Tibial artery (tissue), 4 donors: ENCODE results near the gene CYP19A1.
"Not testable (repeated sequence)": the region's sequence is repeated elsewhere in the genome, so short reads cannot be mapped to it uniquely, and the experiment has no call there.

ENCODE experiments used
- DNase-seq, 2 donors: peaks; one replicate each; pipeline ENCODE4 v3.0.0-alpha.2; 2019
- H3K27ac ChIP-seq, 2 donors: fragments of 200-600 bp; sonication (generic) in 1 of 2; 1 replicate in 1 of 2; 2 replicates in 1 of 2; pipeline ENCODE4 v1.5.1; 2018 to 2019; ENCODE audit warnings: mild to moderate bottlenecking in 1 of 2
- H3K27me3 ChIP-seq, 2 donors: fragments of 200-600 bp; sonication (generic) in 1 of 2; one replicate each; pipeline versions ENCODE4 v1.5.1 to v1.6.0; 2016 to 2019
- H3K36me3 ChIP-seq, 3 donors: fragments of 200-600 bp; sonication (generic) in 2 of 3; one replicate each; pipeline ENCODE4 v1.5.1; 2016 to 2019; ENCODE audit warnings: mild to moderate bottlenecking in 2 of 3
- H3K4me1 ChIP-seq, 4 donors: fragments of 200-600 bp; sonication (generic) in 2 of 4; 1 replicate in 3 of 4; 2 replicates in 1 of 4; pipeline ENCODE4 v1.5.1; 2016 to 2019
- H3K4me3 ChIP-seq, 2 donors: fragments of 200-600 bp; sonication (generic) in 1 of 2; 1 replicate in 1 of 2; 2 replicates in 1 of 2; pipeline ENCODE4 v1.5.1; 2018 to 2019; ENCODE audit warnings: mild to moderate bottlenecking in 2 of 2
- H3K9me3 ChIP-seq, 3 donors: fragments of 200-600 bp; sonication (generic) in 1 of 3; one replicate each; pipeline ENCODE4 v1.5.1; 2016 to 2019
- intact Hi-C: fragments of 100-400 bp; cut with DNase I; formaldehyde crosslinking; loops from one replicate; pipeline ENCODE4 v1.15.0; 2023; ENCODE audit warnings: low total_unique reads
- TF ChIP-seq, protein P1 (sequence below), 2 experiments: fragments of 200-600 bp in 1 of 2; fragments of 450-650 bp in 1 of 2; IDR thresholded peaks; one replicate each; pipeline ENCODE4 v1.5.1; 2017 to 2019; ENCODE audit warnings: antibody characterized with exemption in 2 of 2, mild to moderate bottlenecking in 1 of 2, moderate library complexity in 1 of 2

Gene CYP19A1

DNA sequence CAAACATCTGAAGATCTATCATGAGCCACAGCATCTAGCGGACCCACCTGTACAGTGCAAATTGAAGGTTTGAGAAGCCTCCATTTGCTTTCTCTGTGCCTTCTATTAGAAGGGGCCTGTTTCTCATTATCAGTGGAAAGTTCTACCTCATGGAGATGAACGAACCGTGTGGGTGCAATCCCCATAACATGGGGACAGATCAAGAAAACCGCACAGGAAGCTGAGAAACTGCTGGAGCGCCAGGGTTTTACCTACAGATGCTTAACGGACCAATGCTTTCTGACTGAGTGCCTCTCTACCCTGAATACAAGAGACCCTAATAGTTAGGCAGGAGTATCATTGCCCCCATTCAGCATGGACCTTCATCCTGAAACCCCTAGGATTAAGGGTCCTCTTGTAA, 53.5 kb downstream of the CYP19A1 start:
- TF ChIP-seq, protein P1, sequence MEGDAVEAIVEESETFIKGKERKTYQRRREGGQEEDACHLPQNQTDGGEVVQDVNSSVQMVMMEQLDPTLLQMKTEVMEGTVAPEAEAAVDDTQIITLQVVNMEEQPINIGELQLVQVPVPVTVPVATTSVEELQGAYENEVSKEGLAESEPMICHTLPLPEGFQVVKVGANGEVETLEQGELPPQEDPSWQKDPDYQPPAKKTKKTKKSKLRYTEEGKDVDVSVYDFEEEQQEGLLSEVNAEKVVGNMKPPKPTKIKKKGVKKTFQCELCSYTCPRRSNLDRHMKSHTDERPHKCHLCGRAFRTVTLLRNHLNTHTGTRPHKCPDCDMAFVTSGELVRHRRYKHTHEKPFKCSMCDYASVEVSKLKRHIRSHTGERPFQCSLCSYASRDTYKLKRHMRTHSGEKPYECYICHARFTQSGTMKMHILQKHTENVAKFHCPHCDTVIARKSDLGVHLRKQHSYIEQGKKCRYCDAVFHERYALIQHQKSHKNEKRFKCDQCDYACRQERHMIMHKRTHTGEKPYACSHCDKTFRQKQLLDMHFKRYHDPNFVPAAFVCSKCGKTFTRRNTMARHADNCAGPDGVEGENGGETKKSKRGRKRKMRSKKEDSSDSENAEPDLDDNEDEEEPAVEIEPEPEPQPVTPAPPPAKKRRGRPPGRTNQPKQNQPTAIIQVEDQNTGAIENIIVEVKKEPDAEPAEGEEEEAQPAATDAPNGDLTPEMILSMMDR (IDR thresholded peaks at IDR 0.05) = no peak
- Histone ChIP-seq H3K27ac (no peak overlapping the region), H3K9me3 (no peaks in the 10 kb centered on the region), H3K27me3 (no peaks in the 10 kb centered on the region), H3K4me3 (no peak overlapping the region), H3K36me3 (no peaks in the 10 kb centered on the region), H3K4me1 (peaks cover 0 to 20% (median 7%) of the 10 kb centered on the region in 4 donors)
- intact Hi-C loops = no loop called here
- DNase-seq = no peak

DNA sequence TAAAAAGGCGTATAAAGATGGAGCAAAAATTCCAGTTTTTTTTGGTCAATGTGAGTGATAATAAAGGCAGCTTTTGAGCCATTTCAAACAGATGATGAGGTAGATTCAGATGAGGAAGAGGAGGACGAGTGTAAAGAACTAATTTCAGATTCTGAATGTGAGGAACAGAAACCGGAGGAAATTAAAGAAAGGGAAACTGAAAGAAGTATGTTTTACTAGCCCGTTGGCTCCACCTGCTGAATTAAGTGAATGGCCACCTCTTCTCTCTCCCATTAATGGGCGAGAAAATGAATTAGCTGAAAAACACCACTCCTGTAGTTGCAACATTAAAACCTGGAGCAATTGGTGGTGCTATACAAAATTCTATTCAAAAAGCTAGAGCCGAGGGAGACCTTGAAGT, 55.4 kb downstream of the CYP19A1 start:
- H3K27me3 ChIP-seq = no peaks in the 10 kb centered on the region
- TF ChIP-seq, protein P1 (IDR thresholded peaks at IDR 0.05) = no peak
- H3K36me3 ChIP-seq = no peaks in the 10 kb centered on the region
- H3K4me1 ChIP-seq = peaks cover 0 to 20% (median 7%) of the 10 kb centered on the region in 4 donors
- H3K4me3 ChIP-seq = no peak overlapping the region
- DNase-seq = no peak
- H3K27ac ChIP-seq = no peak overlapping the region
- intact Hi-C loops = no loop called here
- no peaks in the 10 kb centered on the region for H3K9me3 ChIP-seq

DNA sequence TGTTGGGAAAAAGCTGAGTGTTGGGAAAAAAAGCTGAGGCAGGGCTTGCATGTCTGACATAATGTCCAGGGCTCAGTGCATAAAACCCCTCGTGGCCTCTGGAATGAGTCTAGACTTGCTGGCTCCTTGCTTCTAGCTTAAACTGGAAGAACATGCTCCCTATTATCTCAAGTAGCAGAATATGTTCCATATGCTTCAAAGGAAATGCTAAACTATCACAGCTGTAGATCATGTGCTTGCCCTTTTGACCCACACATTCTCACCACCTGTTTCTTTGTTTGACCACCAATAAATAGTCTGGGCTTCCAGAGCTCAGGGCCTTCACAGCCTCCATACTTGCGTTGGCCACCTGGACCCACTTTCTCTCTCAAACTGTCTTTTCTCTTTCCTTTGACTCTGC, 56.2 kb downstream of the CYP19A1 start:
- Histone ChIP-seq H3K27ac (peak overlapping the region; percentile 7 to 9), H3K4me1 (peaks cover 0 to 20% (median 7%) of the 10 kb centered on the region in 4 donors)
- DNase-seq, H3K27me3 ChIP-seq, H3K9me3 ChIP-seq, H3K36me3 ChIP-seq, H3K4me3 ChIP-seq, intact Hi-C loops: not testable (repeated sequence)

DNA sequence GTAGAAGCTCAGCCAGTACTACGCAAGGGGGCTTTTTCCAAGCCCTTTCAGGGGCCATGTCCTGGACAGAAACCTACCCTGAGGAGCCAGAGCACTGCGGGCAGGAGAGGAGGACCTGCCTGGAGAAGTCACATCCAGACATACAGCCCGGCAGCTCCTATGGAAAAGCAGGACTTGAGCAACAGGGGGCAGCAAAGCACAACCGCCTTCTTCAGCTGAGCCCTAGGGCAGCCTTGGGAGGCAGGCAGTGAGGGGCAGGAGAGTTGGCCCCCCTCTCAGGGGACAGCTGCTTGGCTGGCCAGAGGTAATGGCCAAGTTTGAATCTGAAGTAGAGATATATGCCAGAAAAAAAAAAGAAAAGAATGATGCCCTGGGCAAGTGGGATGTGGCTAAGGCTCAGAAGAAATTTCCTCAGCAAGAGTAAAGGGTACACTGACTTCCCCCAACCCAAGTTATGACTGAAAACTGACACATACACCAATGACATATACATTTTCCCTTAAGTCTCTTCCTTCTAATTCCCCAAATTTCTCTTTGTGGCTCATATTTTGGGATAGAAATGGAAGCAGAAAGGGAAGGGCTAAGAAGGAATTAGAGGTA, 56.9 kb downstream of the CYP19A1 start:
- peaks cover 0 to 20% (median 7%) of the 10 kb centered on the region in 4 donors for H3K4me1 ChIP-seq
- H3K4me3 ChIP-seq = no peak overlapping the region
- no peaks in the 10 kb centered on the region for H3K27me3 ChIP-seq
- no peaks in the 10 kb centered on the region for H3K36me3 ChIP-seq
- peak overlapping the region; percentile 7 to 9 for H3K27ac ChIP-seq
- TF ChIP-seq, protein P1 (IDR thresholded peaks at IDR 0.05) = peak; percentile 78 to 79
- DNase-seq = peak; percentile 55 to 86
- no peaks in the 10 kb centered on the region for H3K9me3 ChIP-seq
- intact Hi-C loops = loop anchor here (2.0 kb wide), 1 partner anchor 99 kb away; no protein-coding TSS in a partner anchor

DNA sequence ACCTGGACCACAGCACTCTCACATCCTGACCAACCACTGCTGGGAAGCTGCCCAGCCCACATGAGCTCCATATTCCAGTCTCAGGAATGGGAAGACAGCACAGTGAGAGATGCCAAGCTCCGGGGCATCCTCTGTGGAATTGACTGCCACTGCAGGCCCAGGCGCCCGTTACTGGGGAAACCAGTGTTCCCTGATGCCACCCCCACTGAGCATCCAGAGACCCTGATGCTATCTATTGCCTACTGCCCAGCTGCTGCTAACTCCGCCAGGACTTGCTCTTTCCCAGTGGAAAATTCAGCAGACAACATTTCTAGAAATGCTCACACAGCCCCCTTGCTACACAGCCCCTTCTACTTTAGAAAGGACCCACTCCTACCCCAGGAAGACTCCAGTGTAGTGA, 57.6 kb downstream of the CYP19A1 start:
- intact Hi-C loops = loop anchor here (2.0 kb wide), 1 partner anchor 100 kb away; no protein-coding TSS in a partner anchor
- H3K27ac ChIP-seq = peak overlapping the region in 1 of 2 donors; percentile 9

DNA sequence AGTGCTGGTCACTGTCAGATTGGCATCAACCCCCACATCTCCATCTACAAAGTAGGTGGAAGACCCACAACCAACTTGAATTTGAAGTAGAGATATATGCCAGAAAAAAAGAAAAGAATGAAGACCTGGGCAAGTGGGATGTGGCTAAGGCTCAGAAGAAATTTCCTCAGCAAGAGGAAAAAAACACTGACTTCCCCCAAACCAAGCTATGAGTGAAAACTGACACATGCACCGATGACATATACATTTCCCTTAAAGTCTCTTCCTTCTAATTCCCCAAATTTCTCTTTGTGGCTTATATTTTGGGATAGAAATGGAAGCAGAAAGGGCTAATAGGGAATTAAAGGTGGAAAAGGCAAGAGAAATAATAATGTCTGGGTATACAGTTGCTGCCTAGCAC, 59.0 kb downstream of the CYP19A1 start:
- no peaks in the 10 kb centered on the region for H3K27me3 ChIP-seq
- TF ChIP-seq, protein P1 (IDR thresholded peaks at IDR 0.05) = no peak
- DNase-seq = no peak
- H3K27ac ChIP-seq = no peak overlapping the region
- H3K4me1 ChIP-seq = peaks cover 0 to 20% (median 7%) of the 10 kb centered on the region in 4 donors
- no peaks in the 10 kb centered on the region for H3K36me3 ChIP-seq
- H3K9me3 ChIP-seq = no peaks in the 10 kb centered on the region
- intact Hi-C loops = loop anchor here (5.0 kb wide), 1 partner anchor 117 kb away; no protein-coding TSS in a partner anchor
- no peak overlapping the region for H3K4me3 ChIP-seq

More for the DNA sequence above, 57.6 kb downstream of the CYP19A1 start:
- no peaks in the 10 kb centered on the region for H3K27me3 ChIP-seq
- H3K36me3 ChIP-seq = no peaks in the 10 kb centered on the region
- no peak for DNase-seq
- TF ChIP-seq, protein P1 (IDR thresholded peaks at IDR 0.05) = no peak
- H3K4me3 ChIP-seq = no peak overlapping the region
- peaks cover 0 to 20% (median 7%) of the 10 kb centered on the region in 4 donors for H3K4me1 ChIP-seq
- H3K9me3 ChIP-seq = no peaks in the 10 kb centered on the region
